Measurements from ENCODE around the gene MFN2. TPM values are rescaled to one million over a fixed set of nuclear protein-coding genes. Genes with fewer than 3 reads are reported as not detected.

The MFN2 gene
- total and polyA plus RNA-seq, 2 of the 8 experiments (the other 6 are each of a cell fraction or from before 2014, with no cell fraction given), result 34.0 to 62.5 TPM

GRCh38 chr1:12048372-12048771, 68.1 kb downstream of the MFN2 start (continued):
- TF ChIP-seq MAFK (IDR thresholded peaks at IDR 0.05; ENCODE audit: low read depth, low read length) (no peak), RBBP5 (IDR thresholded peaks at IDR 0.05; ENCODE audit: borderline replicate concordance, low read depth, low read length) (no peak), TAF7 (optimal IDR thresholded peaks at IDR 0.05; ENCODE audit: borderline replicate concordance, low read depth, low read length) (no peak), GTF2F1 (IDR thresholded peaks at IDR 0.05; ENCODE audit: borderline replicate concordance, low read depth, low read length) (no peak)

All from H1 (cell line).